HG03442 (cell line): ENCODE data around the gene CDH4.
"Not testable (repeated sequence)": the region's sequence is repeated elsewhere in the genome, so short reads cannot be mapped to it uniquely, and the experiment has no call there.

ENCODE experiments used
- ATAC-seq: cut with Tn5 transposase; IDR thresholded peaks from one replicate; pipeline ENCODE4 v1.9.1; 2021; ENCODE audit warnings: mild to moderate bottlenecking, moderate library complexity; ENCODE audit not compliant: unreplicated experiment

Gene CDH4

DNA sequence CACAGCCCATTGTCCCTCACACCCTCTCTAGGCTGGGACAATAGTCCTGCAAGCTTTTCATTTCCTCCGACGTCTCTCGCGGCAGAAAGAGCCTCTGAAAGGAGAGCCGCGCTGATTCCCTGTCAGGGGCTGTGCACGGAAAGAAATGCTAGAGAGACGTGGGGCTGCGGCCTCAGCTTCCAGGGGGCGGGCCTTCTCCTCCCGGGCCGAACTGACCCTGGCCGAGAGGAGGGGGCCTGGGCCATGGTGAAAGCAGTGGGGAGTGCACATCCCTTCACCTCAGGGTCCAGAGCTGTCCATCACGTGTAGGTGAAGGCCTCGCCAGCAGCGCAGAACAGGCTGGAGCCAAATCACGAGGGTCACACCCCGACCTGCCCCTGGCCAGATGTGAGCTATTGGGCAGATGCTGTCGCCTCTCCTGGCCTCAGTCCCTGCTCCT is 593.2 kb downstream of the CDH4 start:
- ATAC-seq: no peak

- ATAC-seq: no peak
These were observed 594.0 kb downstream of the CDH4 start for GRCh38 chr20:61846074-61846473.

DNA sequence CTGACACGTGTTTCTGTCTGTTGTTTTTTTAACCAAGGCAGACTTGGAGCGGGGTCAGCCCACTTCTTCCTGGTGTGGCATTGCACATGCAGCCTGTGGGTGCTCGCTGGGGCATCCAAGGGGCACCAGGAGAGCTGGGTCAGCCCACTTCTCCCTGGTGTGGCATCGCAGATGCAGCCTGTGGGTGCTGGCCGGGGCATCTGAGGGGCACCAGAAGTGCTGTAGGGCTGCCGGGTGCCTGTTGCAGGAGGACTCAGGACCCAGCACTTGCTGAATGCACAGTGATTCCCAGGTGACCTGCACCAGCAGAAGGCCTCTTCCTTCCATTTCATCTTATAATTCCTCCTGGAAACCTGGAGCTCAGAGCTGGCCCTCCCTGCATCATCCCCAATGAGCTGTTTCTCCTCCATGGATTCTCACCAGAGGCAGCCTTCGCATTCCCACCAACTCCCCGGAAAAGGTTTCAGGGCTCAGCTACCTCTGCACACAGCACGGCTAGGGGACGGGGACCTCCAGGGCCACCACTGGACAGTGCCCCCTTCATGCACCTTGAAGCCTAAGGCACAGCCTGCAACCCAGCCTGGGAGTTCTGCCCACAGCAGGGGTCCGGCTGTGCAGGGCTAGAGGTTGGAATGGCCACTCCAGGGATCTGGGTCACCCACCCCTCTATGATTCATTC is 594.8 kb downstream of the CDH4 start:
- no peak for ATAC-seq

DNA sequence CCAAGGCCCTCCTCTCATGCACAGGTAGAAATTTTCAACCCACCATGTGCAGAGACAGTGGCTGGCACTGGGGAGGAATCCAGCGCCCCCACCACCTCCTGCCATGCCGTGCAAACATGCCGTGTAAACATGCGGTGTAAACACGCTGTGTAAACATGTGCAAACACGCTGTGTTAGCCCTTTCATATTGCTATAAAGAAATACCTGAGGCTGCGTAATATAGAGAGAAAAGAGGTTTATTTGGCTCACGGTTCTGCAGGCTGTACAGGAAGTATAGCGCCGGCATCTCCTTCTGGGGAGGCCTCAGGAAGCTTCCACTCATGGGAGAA is 595.3 kb downstream of the CDH4 start:
- no peak for ATAC-seq

GRCh38 chr20:61847986-61848385 is 595.9 kb downstream of the CDH4 start:
- no peak for ATAC-seq

- no peak for ATAC-seq
These were observed 596.8 kb downstream of the CDH4 start for GRCh38 chr20:61848851-61849250.

- ATAC-seq: no peak
These were observed 597.3 kb downstream of the CDH4 start for GRCh38 chr20:61849376-61849775.

GRCh38 chr20:61849822-61850221 is 597.8 kb downstream of the CDH4 start:
- ATAC-seq: no peak

- ATAC-seq: no peak
These were observed 598.4 kb downstream of the CDH4 start for GRCh38 chr20:61850457-61850856.

DNA sequence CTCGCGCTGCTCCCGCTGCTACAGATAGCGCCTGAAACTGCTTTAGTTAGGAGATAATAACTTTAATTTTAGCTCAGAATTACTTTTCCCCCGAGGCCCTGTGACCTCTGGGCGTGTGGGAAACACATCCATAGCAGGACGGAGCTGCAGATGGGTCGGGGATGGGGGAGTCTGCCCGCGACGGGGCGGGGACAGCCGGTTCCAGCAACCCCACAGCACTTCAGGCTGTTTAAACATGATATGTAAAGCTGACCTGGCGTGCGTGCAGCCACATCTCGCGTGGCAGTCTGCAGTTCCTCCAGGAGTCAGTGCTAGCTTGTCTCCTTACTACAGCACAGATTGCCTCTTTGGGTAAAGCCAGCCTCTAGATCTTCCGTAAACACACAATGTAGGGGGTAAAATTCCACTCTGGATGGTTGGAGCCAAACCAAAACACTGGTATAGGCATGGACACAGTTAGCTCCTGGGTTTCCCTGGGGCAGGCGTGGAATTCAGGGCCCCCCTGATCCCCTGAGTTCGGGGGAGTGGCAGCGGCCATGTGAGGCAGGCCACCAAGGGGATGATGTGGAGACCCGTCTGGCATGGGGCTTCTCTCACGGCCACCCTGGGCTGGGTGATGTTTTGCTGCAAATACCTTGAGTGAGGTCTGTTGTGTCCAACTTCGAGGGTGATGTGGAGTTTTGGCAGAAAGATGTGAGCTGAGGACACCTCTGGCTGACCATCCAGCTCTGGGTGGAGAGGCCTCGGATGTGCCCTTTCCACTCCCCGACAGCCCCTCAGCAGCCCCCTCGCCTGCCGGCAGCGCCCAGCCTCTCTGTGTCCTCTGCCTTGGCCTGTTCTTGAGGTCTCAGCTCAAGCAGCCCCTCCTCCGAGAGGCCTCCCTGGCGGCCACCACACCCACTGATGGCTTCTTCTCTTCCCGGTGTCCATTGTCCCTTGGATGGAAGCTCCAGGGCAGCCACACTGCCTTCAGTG is 599.2 kb downstream of the CDH4 start:
- ATAC-seq: no peak

GRCh38 chr20:61852268-61853072 is 600.4 kb downstream of the CDH4 start:
- ATAC-seq: no peak

DNA sequence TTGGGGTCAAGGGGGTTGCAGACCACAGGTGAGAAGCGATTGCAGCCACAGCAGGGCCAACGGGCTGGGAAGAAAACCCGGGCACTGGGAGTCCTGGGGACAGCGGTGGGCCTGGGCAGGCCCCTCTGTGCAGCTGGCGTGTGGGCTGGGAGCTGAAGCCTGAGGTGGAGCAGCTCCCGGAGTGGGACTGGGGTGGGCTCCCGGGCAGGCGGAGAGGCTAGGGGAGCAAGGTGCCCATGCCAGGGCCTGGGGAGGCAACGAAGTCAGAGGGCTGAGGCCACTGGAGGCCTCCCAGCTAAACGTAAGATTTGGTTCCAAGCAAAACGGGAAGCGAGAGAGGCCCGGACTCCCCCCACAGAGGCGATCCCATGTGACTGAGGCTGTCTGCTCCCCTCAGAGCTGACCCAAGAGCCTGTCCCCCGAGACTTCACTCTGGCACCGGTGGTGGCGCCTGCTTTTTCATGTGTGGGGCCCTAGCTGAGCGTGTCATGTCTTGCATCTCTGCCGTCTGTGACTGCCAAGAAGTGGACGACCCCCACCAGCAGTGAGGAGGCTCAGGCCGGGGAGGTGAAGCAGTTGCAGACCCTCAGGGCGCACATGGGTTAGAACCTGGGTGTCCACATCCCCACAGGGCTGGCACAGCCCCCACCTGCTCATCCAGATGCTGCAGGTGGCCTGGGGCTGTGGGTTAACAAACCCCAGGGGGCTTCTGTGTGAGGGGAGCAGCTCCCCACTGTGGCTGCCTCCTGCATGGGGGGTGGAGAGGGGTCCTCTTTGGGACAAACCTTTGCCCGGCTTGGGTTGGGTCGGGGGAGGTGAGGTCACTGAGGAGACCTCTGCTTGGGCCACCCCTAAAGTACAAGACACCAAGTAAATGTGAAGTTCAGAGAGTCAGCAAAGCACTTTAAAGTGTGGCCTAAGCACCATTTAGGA is 601.3 kb downstream of the CDH4 start:
- no peak for ATAC-seq

DNA sequence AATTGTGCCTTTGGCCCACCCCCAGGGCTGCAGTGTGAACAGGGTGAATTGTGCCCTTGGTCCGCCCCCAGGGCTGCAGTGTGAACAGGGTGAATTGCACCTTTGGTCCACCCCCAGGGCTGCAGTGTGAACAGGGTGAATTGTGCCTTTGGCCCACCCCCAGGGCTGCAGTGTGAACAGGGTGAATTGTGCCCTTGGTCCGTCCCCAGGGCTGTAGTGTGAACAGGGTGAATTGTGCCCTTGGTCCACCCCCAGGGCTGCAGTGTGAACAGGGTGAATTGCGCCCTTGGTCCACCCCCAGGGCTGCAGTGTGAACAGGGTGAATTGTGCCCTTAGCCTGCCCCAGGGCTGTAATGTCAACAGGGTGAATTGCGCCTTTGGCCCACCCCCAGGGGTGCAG is 602.5 kb downstream of the CDH4 start:
- not testable (repeated sequence) for ATAC-seq

GRCh38 chr20:61855286-61855685 is 603.2 kb downstream of the CDH4 start:
- ATAC-seq: no peak

- no peak for ATAC-seq
These were observed 604.8 kb downstream of the CDH4 start for GRCh38 chr20:61856626-61857413.

DNA sequence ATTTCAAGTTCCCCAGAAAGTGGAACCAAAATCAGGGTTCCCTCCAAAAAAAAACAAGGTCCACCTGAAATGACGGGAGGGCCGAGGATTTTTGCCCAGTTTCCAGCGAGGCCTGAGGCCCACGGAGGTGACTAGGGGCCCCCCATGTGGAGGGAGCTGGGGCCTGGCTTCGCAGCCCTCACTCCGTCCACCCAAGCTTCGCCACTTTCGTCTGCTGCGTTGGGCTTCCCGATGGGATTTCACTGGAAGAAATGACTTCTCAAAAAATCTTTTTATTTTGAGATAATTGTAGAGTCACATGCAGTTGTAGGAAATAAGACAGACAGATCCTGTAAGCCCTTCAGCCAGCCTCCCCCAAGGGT is 605.3 kb downstream of the CDH4 start:
- no peak for ATAC-seq

DNA sequence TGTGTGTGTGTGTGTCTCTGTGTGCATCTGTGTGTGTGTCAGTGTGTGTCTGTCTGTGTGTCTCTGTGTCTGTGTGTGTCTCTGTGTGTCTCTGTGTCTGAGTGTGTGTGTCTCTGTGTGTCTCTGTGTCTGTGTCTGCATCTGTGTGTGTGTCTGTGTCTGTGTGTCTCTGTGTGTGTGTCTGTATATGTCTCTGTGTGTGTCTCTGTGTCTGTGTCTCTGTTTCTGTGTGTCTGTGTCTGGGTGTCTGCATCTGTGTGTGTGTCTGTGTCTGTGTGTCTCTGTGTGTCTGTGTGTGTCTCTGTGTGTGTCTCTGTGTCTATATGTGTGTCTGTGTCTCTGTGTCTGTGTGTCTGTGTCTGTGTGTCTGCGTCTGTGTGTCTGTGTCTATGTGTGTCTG is 605.8 kb downstream of the CDH4 start:
- no peak for ATAC-seq

DNA sequence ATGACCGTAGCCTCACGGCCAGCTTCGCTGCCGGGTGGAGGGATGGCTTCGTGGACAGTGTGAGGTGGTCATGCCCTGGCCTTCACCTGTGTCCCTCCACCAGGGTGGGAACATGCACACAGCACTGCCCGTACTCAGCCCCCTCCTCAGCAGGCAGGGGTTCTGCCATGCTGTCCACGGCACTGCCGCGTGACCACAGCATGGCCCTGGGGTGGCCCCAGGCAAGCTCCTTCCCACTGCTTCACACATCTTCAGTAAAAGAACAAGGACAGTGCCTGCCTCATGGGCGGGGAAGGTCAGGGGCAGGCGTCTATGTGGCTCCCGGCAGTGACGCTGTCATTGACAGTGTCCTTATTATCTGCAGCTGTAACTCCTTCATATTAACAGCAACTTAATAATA is 607.7 kb downstream of the CDH4 start:
- no peak for ATAC-seq

- no peak for ATAC-seq
These were observed 608.4 kb downstream of the CDH4 start for GRCh38 chr20:61860260-61860987.
